ENCODE results near the gene KRTAP1-3. TPM values are rescaled to one million over a fixed set of nuclear protein-coding genes. Genes with fewer than 3 reads are reported as not detected.

The KRTAP1-3 gene
- polyA plus RNA-seq, 1 donor (not counting 4 experiments of a cell fraction or from before 2014, with no cell fraction given), result not detected

DNA sequence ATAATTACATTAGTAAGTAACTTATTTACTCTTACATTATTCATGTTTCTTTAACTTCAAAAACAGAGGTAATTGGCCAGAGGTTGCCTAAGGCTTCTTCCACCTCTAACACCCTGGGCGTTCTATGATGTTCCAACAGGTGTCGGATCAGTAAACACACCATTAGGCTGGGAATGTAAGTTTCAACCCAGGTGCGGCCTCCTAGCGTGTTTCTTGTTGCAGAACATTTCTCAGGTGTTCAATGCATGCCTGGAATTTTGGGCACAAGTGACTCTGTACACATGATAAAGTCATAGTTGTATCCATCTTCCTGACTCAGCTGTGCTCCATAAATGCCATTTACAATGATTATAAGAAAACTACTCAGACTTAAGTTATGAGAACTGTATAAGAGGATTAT lies 19.4 kb upstream of the KRTAP1-3 start:
- no peak for TF ChIP-seq EZH2 (IDR thresholded peaks at IDR 0.05; ENCODE audit: low read length)
- TF ChIP-seq, protein P1, sequence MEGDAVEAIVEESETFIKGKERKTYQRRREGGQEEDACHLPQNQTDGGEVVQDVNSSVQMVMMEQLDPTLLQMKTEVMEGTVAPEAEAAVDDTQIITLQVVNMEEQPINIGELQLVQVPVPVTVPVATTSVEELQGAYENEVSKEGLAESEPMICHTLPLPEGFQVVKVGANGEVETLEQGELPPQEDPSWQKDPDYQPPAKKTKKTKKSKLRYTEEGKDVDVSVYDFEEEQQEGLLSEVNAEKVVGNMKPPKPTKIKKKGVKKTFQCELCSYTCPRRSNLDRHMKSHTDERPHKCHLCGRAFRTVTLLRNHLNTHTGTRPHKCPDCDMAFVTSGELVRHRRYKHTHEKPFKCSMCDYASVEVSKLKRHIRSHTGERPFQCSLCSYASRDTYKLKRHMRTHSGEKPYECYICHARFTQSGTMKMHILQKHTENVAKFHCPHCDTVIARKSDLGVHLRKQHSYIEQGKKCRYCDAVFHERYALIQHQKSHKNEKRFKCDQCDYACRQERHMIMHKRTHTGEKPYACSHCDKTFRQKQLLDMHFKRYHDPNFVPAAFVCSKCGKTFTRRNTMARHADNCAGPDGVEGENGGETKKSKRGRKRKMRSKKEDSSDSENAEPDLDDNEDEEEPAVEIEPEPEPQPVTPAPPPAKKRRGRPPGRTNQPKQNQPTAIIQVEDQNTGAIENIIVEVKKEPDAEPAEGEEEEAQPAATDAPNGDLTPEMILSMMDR (optimal IDR thresholded peaks at IDR 0.05 in 1 of 3, IDR thresholded peaks at IDR 0.05 in 1 of 3, conservative IDR thresholded peaks at IDR 0.05 in 1 of 3; ENCODE audit: extremely low read depth in 1 of 3, insufficient read depth in 2 of 3, low read length in 3 of 3), result no peak
- H3K4me3 ChIP-seq (ENCODE audit: control insufficient read depth in 2 of 3, extremely low read depth in 1 of 3, insufficient read depth in 2 of 3, low read depth in 1 of 3, low read length in 3 of 3), result no peak overlapping the region
- peaks cover 3% of the 10 kb centered on the region for H3K4me1 ChIP-seq (ENCODE audit: control insufficient read depth, extremely low read depth, insufficient read depth, low read length)
- DNase-seq (ENCODE audit: low read depth, low spot score) (no peak), FAIRE-seq (no peak)
- no peak overlapping the region for H3K27ac ChIP-seq (ENCODE audit: control insufficient read depth, insufficient read depth, low read length)
- no peaks in the 10 kb centered on the region for H3K27me3 ChIP-seq (ENCODE audit: control insufficient read depth, extremely low read depth, insufficient read depth, low read length)
- no peak overlapping the region for H3K9ac ChIP-seq (ENCODE audit: control insufficient read depth, extremely low read depth, insufficient read depth, low read length)
- H3K36me3 ChIP-seq (ENCODE audit: control insufficient read depth in 2 of 2, extremely low read depth in 1 of 2, insufficient read depth in 2 of 2, low read length in 2 of 2), result no peaks in the 10 kb centered on the region
- dilution Hi-C loops (cut with MboI; ENCODE audit: extremely low pct_ligation_motif_present, low sequenced_read_pairs), result no loop called here
- no peak overlapping the region for H3K4me2 ChIP-seq (ENCODE audit: control insufficient read depth, extremely low read depth, insufficient read depth, low read depth, low read length)
- H3K9me1 ChIP-seq (ENCODE audit: control insufficient read depth, extremely low read depth, insufficient read depth, low read length), result no peaks in the 10 kb centered on the region
- no peaks in the 10 kb centered on the region for H4K20me1 ChIP-seq (ENCODE audit: control insufficient read depth, extremely low read depth, insufficient read depth, low read length)
- H3K9me3 ChIP-seq (ENCODE audit: control insufficient read depth, low read depth, low read length), result no peaks in the 10 kb centered on the region
- no peaks in the 10 kb centered on the region for H3K79me2 ChIP-seq (ENCODE audit: control insufficient read depth, insufficient read depth, low read length)
- no peak overlapping the region for H2AFZ ChIP-seq (ENCODE audit: control insufficient read depth, low read length)

DNA sequence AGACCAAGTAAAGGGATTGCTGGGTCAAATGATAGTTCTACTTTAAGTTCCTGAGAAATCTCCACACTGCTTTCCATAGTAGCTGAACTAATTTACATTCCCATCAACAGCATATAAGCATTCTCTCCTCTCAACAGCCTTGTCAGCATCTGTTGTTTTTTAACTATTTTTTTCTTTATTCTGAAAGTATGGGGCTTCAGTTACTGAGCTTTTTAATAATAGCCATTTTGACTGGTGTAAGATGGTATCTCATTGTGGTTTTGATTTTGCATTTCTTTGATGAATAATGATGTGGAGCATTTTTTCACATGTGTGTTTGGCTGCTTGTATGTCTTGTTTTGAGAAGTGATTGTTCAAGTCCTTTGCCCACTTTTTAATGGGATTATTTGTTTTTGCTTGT lies 17.9 kb upstream of the KRTAP1-3 start:
- no peaks in the 10 kb centered on the region for H3K9me1 ChIP-seq (ENCODE audit: control insufficient read depth, extremely low read depth, insufficient read depth, low read length)
- H3K4me2 ChIP-seq (ENCODE audit: control insufficient read depth, extremely low read depth, insufficient read depth, low read depth, low read length), result no peak overlapping the region
- TF ChIP-seq EZH2 (IDR thresholded peaks at IDR 0.05; ENCODE audit: low read length), result no peak
- TF ChIP-seq, protein P1 (optimal IDR thresholded peaks at IDR 0.05 in 1 of 3, IDR thresholded peaks at IDR 0.05 in 1 of 3, conservative IDR thresholded peaks at IDR 0.05 in 1 of 3; ENCODE audit: extremely low read depth in 1 of 3, insufficient read depth in 2 of 3, low read length in 3 of 3), result no peak
- H3K9me3 ChIP-seq (ENCODE audit: control insufficient read depth, low read depth, low read length), result no peaks in the 10 kb centered on the region
- H3K27ac ChIP-seq (ENCODE audit: control insufficient read depth, insufficient read depth, low read length), result no peak overlapping the region
- no peak for FAIRE-seq
- H3K36me3 ChIP-seq (ENCODE audit: control insufficient read depth in 2 of 2, extremely low read depth in 1 of 2, insufficient read depth in 2 of 2, low read length in 2 of 2), result no peaks in the 10 kb centered on the region
- no peaks in the 10 kb centered on the region for H3K79me2 ChIP-seq (ENCODE audit: control insufficient read depth, insufficient read depth, low read length)
- H4K20me1 ChIP-seq (ENCODE audit: control insufficient read depth, extremely low read depth, insufficient read depth, low read length), result no peaks in the 10 kb centered on the region
- H3K4me3 ChIP-seq (ENCODE audit: control insufficient read depth in 2 of 3, extremely low read depth in 1 of 3, insufficient read depth in 2 of 3, low read depth in 1 of 3, low read length in 3 of 3), result no peak overlapping the region
- dilution Hi-C loops (cut with MboI; ENCODE audit: extremely low pct_ligation_motif_present, low sequenced_read_pairs), result no loop called here
- peaks cover 13% of the 10 kb centered on the region for H3K4me1 ChIP-seq (ENCODE audit: control insufficient read depth, extremely low read depth, insufficient read depth, low read length)
- DNase-seq (ENCODE audit: low read depth, low spot score), result no peak
- H3K9ac ChIP-seq (ENCODE audit: control insufficient read depth, extremely low read depth, insufficient read depth, low read length), result no peak overlapping the region
- no peaks in the 10 kb centered on the region for H3K27me3 ChIP-seq (ENCODE audit: control insufficient read depth, extremely low read depth, insufficient read depth, low read length)
- no peak overlapping the region for H2AFZ ChIP-seq (ENCODE audit: control insufficient read depth, low read length)

Data from keratinocyte (primary cell).